A673 (cell line): Measurements from ENCODE around the gene CEBPA.

Experiments
- EZH2 ChIP-seq: fragments of 200-600 bp; sonication (generic); IDR thresholded peaks from 2 replicates; pipeline ENCODE4 v1.6.1; 2017; ENCODE audit warnings: borderline replicate concordance, low read depth, mild to moderate bottlenecking, mixed read lengths, antibody characterized with exemption, low read length; ENCODE audit not compliant: poor library complexity, severe bottlenecking
- TF ChIP-seq, protein P1 (sequence below): fragments of 300-800, 200-600 bp; sonication (generic); conservative IDR thresholded peaks from 2 replicates; pipeline ENCODE4 v1.5.1; 2017; ENCODE audit warnings: low read depth, mild to moderate bottlenecking, antibody characterized with exemption, low read length, moderate library complexity, mixed read lengths

DNA sequence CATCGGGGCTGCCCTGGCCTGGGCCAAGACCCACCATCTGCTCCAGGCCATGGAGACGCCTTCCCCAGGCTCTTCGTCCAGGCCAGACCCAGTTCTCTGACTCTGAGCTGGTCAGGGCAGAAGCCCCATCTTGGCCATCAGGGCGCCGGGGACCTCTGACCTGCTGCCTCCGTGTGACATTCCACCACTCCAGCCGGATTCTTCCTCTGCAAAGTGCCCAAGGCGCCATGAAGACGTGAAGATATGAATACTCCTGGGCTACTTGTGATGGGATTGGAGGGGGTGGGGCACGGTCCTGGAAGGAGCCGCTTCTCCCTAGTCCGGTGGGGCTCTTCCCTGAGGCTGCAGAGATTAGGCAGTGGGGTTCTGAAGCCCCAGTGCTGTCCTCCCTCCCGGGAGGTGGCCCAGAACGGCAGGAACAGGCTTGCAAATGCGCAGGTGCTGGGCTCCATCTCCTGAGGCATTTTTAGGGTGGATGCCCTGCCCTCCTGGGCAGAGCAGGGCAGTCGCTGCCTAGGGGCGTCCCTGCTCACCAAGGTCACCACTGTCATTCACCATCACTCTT, 50.7 kb downstream of the CEBPA start:
- TF ChIP-seq, protein P1, sequence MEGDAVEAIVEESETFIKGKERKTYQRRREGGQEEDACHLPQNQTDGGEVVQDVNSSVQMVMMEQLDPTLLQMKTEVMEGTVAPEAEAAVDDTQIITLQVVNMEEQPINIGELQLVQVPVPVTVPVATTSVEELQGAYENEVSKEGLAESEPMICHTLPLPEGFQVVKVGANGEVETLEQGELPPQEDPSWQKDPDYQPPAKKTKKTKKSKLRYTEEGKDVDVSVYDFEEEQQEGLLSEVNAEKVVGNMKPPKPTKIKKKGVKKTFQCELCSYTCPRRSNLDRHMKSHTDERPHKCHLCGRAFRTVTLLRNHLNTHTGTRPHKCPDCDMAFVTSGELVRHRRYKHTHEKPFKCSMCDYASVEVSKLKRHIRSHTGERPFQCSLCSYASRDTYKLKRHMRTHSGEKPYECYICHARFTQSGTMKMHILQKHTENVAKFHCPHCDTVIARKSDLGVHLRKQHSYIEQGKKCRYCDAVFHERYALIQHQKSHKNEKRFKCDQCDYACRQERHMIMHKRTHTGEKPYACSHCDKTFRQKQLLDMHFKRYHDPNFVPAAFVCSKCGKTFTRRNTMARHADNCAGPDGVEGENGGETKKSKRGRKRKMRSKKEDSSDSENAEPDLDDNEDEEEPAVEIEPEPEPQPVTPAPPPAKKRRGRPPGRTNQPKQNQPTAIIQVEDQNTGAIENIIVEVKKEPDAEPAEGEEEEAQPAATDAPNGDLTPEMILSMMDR: no peak
- TF ChIP-seq EZH2: no peak
